NOMO-1 treated with DMSO at 0.1 percent for 48 hours (cell line): ENCODE data around the gene PACRG.

ENCODE experiments used
- DNase-seq: peaks from one replicate; lab custom pipeline; 2025; ENCODE audit not compliant: unreplicated experiment; lab: John Stamatoyannopoulos, UW

Gene PACRG

DNA sequence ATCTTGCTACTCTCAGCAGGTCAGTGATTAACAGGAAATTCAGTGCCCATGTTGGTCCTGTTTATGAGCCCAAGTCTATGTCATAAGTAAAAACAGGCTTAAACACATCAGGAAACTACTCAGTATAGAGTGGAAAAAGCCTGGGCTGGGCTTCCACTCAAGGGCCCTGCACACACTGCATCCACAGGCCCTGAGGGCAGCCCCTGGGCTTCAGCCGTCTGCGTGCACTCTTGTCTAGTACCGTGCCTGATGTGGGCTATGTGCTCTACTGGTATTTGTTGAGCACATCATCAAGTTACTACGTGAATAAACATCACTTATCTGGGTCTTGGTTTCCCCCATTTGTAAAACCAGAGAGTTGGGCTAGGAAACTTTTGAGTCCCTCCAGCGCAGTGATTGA is 135.2 kb downstream of the PACRG start:
- DNase-seq = no peak

DNA sequence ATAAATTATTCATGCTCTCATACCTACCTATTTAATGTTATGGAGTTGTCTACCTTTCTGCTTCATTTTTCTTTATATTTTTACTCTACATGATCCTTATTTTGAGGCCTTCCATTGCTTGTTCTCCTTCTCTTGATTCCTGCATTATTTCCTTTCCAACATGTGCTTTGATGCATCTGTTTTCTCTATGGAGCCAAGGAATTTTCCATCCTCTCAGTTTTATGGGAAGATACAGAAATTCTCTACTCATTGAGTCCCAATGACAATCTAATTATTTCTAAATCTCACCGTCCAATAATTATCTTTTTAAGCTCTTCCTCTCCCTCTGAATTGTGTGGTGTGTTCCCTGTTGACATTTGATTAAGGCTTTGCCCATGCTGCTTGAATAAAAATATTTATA is 136.0 kb downstream of the PACRG start:
- no peak for DNase-seq

DNA sequence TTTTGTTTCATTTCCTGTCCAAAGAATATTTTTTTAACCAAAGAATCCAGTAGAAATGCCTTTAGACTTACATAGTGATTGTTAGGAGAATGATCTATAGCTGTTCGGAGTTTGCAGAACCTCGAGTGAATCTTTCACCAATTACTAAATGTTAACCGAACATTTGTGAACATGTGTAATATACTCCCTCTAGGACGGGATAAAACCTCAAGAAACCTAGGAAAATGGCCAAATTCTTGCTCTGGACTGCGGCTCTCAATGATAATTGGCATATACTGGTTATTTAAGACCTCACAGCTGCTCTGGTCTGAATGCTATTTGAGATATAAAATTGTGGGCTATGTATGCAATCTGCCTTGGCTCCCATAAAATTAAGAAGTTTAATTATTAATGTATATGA is 137.1 kb downstream of the PACRG start:
- no peak for DNase-seq

DNA sequence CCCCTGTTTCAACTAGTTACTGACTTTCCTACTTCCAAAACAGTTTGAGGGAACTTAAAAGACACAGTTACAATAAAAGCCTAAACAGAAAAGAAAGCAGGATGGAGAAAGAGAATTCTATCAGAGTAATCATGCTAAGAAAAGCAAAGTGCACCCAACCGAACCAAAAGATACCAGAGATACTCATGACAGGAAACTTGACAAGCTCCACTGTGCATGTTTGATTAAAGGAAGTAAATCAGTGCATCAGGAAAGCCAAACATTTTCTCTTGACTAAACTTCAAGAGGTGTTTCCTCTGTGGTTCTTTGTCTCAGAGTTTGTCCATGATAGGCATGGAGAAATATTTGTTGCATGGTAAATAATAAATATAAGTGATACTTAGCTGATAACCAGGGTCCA is 138.9 kb downstream of the PACRG start:
- DNase-seq = no peak

DNA sequence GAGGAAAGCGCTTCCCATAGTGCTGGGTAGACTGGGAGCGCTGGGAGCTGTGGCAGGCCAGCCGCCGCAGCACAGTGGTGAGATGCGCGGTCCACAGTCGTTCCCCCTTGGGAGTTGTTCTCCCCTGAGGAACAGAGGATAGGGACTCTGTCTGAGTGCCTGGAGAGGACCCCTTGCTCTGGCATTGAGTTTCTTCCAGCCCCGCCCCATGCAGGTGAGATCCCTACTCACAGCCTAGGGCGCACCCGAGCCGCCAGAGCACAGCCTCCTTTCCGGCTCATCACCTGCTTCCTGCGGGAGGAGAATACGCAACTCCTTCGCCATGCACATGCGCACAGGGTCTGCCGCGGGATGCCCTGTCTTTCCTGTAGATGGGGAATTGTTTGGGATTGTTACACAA is 140.6 kb downstream of the PACRG start:
- no peak for DNase-seq

DNA sequence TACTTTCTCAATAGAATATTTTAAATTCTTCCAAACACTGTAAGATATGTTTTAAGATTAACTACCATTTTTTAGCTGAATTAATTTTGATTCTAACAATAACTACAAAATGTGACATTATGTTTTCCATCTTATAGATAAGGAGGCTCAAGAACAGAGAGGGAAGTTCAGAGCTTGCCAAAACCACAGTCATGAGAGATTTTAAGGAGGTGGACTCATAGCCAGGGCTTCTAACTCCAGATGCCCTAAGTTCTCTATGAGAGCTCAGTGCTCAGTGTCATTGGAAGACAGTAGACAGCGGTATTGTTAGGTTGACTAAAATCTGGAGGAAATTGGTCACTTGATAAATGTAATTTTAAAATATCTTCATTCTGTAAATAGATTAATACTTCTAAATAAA is 144.2 kb downstream of the PACRG start:
- DNase-seq = no peak

DNA sequence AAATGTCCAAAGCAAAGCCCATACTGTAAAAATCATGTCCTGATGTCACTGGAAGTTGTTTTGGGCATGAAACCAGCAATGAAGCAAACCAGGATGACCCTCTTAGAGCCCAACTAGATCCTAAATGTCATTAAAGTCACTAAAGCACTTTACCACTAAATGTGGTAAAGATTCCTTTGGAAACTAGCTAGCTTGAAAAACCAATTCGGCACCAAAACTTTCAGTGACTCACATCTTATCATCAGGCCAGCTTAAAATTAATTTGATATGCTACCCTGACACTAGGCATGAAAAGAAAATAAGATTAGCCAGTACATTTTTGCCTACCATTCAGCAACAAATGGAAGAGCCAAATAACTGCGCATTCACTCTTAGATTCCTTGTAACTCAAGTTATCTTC is 145.8 kb downstream of the PACRG start:
- DNase-seq = no peak

DNA sequence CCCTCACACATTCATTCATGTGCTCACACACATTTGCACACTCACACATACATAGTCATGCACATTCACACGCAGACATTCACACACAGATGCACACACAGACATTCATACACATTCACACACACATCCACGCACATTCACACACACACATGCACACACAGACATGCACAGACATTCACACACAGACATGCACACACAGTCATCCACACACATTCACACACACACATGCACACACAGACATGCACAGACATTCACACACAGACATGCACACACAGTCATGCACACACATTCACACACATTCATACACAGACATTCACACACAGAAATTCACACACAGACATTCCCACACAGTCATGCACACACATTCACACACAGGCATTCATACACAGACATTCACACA is 147.3 kb downstream of the PACRG start:
- no peak for DNase-seq

DNA sequence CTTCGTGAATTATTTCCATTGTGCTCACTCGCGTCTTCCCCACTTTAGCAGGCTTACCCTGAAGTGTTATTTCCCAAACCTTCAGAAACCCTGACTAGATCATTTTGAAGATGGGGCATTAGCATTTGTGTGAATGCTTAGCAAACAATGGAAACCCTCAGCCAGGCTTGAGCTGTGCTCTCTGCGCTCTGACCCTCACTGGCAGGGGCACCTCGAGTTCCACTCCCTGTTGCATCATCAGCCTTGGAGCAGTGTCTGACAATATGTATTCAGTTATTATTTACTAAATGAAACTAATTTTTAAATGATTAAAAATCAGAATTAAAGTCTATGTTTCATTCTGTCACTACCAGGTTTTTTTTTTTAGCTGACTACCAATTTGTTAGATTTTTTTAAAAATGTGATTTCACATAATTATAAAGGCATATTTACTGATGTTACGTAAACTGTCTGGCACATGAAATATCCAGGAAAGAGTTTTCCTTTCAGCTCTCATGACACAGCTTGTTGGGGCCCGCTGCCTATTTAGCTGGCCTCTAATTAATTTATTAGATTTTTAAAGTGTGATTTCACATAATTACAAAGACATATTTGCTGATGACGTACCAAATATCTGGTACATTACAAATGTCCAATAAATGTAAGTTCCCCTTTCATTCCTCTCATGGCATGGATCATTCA is 155.2 kb downstream of the PACRG start:
- DNase-seq = no peak

DNA sequence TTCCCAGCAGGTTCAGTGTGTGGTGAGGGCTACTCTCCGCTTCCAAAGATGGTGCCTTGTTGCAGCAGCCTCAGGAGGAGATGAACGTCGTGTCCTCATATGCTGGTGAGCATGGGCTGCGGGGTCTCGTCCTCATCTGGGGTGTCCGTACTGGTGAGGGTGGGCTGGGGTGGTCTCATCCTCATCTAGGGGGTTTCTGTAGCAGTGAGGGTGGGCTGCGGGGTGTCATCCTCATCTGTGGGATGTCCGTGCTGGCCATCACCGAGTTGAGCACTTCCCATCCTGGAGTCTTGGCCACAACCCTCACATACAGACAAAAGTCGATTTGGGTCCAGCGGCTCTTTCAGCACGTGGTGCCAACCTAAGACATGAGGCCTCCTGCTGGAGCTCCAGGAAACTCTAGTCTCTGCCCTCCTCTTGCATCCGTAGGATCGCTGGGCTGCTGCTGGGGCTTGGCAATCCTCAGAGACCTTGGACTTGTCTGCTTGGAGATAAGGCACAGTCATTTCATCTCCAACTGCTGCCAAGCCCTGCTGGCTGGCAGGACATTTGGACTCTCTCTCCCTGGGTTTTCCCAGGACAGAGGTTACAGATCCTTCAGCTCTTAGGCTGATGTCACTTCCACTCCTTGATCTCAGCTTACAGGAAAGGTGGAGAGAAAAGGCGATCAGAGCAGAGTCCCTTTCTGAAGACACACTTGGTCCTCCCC is 160.4 kb downstream of the PACRG start:
- no peak for DNase-seq

DNA sequence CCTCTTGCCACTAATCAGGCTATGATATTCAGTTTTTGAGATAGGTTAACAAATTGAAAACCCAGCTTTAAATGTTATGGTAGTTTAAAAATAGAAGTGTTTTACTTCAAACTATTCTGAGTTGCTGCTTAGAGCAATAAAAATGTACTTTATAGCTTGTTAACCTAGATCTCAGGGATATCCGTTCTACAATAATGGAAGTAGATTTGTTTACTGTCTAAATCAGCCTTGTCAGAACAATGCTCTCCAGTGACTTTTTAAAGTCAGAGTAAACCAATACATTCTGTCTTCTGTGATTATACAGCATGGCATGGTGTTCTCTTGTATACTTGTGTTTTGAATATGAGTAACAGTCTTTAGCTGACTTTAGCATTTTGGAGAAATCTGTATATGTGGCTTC is 161.5 kb downstream of the PACRG start:
- DNase-seq = no peak

DNA sequence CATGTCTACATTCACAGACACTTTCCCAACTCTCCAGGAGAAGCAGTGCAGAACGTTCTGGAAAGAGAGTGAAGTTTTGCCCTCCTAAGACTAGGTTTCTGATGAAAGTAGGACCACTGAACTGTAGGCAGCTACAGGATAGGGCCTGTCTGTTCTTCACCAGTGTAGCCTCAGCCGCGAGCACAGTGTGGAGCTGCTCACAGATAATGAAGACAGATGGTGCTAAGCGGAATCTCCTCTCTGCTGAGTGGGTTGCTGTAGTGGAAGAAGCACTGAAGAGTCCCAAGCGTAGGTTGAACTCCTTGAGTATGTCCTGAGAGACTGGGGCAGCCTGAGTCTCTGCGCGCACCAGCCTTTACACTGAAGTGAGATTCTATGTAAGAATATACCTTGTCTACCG is 170.2 kb downstream of the PACRG start:
- no peak for DNase-seq

DNA sequence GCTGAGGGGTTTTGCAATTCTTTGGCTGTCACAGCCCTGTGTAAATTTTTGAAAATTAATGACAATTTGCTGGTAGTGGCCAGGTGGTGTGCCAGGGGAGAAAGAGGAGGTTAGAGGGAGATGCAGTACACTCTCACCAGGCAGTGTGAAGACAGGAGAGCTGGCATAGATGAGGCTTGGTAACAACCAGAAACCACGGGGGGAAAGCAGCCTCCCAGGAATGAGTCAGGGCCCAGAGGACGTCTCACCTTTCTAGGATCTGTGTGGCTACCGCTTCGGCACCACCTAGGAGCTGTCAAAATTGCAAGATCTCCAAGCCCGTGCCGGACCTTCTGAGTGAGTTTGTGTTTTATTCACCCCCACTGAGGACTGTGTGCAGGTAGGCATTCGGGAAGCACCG is 171.4 kb downstream of the PACRG start:
- no peak for DNase-seq

DNA sequence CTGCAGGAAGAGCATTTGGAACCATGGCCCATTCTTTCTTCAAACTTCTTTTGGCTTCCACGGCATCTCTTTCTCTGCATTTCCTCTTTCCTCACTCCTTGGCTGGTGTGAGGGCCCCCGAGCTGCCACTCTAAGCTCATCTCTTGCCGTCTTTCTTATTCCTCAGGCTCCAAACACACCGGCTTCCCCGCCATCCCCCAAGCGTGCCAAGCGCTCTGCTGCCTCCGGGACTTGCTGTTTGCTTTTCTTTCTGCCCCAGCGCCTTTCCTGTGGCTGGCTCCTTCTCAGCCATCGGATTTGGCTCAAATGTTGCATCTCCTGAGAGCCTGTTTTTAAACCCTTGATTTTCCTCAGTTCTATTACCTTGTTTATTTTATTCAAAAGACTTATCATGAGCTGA is 172.7 kb downstream of the PACRG start:
- DNase-seq = no peak

DNA sequence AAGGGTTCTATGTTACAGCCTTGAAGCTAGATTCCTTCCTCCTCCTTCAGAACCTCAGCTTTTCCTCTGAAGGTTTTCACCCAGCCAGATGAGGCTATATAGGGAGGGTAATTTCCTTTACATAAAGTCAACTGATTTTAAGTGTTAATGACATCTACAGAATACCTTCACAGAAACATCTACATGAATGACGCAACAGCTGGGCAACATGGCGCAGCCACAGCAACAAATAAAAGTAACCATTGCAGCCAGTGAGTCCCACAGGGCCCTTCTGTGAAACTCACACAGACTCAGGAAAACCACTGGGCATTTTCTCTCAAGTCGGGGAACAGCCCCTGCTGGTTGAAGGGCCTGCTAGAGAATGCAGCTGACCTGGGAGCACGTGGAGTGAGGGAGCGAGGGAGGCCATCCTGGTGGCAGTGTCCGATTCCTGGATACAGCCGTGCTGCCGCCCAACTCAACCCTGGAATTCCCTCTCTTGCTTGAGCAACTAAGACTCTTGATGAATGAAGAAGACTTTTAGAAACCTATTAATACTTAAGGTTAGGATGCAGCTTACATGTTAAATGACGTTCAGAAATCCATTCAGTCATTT is 176.4 kb downstream of the PACRG start:
- DNase-seq = no peak

DNA sequence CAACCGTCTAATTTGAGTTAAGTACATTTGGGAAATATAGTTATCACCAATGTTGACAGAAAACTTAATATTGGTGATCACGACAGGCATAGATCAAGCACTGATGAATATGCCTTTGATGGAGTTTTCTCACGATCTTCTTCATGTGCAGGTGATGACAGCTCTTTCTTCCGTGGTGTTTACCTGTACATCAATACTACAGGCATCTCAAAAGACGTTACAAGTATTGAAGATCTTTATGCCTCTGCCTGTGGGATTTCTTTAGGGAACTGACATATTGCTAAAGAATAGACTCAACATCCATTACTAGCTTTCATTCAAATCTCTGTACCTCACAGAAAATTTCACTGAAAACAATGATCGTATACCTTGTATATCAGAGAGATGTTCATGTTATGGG is 178.7 kb downstream of the PACRG start:
- no peak for DNase-seq

DNA sequence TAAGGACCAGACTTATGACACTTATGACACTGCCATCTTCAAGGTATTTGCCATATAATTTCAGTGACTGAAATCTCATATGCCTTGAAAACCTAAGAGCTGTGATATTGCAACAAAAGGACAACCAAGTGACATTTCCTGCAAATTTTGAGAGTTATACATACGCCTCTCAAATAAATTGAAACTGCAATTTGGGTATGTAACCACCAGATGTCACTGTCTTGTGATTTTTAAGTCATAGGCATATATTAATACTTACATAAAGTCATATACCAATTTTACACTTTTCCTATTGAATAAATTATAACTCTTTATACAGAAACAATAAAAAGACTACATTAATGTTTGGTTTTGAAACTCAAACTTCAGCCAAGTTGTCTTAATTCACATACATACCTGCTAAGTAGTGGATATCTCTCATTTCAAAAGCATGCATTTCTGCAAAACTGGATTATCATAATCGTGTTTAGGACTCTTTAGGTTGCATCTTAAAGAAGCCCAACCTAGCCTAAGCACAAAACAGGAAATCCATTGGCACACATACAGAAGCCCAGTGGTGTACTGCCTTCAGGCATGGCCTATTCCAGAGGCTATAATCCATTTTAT is 180.2 kb downstream of the PACRG start:
- peak; percentile 0 for DNase-seq

DNA sequence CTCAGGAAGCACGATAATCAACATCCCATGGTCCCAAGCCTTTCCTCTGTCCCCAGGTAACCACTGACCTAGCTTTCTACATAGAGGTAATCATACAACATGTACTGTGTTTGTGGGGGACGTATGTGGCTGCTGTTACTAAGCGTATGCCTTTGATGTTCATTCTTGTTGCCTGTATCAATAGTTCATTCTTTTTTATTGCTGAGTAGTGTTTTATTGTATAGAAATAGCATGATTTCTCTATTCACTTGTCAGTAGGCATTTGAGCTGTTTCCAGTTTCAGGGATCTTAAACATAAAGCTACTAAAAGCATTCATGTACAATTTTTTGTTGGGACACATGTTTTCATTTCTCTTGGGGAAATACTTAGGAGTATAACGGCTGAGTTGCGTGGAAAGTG is 185.4 kb downstream of the PACRG start:
- DNase-seq = no peak

DNA sequence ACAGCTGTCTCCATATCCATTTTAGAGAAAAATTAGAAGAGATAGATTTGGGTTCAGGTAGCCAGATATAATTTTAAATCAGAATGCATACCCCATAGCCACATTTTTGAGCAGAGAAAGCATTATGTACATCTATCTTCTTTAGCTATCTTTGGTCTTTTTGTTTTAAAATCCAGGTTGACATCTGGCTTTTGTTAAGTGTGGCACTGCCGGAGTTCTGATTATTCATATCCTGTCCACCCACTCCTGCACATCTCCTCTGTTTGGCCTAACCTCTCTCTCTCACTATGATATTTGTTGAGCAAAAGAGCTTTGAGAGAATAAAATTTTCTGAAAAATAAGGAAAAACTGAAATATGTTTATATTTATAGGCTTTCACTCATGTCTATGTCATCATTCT is 189.7 kb downstream of the PACRG start:
- no peak for DNase-seq

DNA sequence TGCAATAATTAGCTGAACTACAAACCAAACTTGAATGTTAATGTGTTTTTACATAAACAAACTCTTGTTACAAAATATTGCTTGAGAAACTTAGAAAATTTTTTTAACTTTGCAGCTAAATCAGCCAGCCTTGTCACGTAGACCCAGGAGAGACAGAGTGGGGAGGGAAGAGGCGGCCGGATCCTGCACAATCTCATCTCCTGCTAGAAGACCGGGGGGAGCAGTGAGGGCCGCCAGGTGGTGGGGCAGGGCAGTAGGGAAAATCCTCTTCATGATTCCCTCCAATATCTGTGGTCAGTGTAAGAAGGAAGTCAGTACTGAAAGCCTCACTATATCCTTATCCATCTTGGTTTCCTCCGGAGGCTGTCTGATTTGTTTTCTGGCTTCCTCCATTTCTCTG is 193.3 kb downstream of the PACRG start:
- DNase-seq = no peak

DNA sequence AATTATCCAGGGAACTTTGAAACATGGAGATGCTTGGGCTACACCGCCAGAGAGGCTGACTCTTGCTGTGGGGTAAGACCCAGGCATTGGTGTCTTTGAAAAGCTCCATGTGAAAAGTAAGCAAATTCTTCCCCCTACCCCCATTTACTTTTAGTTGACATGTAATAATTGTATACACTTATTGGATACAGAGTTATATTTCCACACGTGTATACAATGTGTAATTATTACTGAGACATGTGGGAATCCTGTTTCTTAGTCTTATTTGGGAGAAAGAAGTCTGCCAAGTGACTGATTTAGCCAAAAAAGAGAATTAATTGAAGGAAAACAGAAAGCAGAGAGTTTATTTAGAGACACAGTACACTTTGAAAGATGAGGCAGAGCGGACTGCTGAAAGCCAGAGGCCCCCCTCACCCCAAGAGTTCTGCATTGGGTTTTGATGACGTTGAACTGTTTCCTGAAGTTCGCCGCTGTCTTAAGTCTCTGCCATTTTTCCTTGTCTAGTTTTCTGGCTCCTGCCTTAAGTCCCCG is 193.8 kb downstream of the PACRG start:
- DNase-seq = no peak

DNA sequence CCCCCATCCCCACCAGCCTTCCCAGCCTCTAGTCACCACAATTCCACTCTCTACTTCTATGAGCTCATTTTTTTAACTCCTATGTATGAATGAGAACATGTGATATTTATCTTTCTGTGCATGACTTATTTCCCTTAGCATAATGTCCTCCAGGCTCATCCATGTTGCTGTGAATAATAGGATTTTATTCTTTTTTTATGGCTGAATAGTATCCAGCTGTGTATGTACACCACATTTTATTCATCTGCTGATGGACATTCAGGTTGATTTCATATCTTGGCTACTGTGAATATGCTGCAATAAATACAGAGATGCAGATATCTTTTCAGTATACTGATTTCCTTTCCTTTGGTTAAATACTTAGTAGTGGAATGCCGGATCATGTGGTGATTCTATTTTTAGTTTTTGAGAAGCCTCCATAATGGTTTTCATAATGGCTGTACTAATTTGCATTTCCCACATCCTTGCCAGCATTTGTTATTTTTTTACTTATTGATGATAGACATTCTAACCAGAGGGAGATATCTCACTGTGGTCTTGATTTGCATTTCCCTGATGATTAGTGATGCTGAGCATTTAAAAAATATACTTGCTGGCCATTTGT is 194.9 kb downstream of the PACRG start:
- no peak for DNase-seq
